Transverse colon (tissue), 4 donors: ENCODE measurements around the gene AGRN.

Experiments
- EP300 ChIP-seq: sonication (generic); formaldehyde crosslinking; IDR thresholded peaks from one replicate; pipeline ENCODE4 v1.6.1; 2017; ENCODE audit warnings: antibody characterized with exemption, low read depth
- POLR2A ChIP-seq: fragments of 450-650 bp; IDR thresholded peaks from one replicate; pipeline ENCODE4 v1.6.1; 2016; ENCODE audit warnings: antibody characterized with exemption, mild to moderate bottlenecking, moderate library complexity
- POLR2AphosphoS5 ChIP-seq, 3 donors: sonication (generic); formaldehyde crosslinking; IDR thresholded peaks; one replicate each; pipeline ENCODE4 v1.6.1; 2016; ENCODE audit warnings: antibody characterized with exemption in 3 of 3
- TF ChIP-seq, protein P1 (sequence below), 5 experiments: fragments of 200-600 bp in 3 of 5; fragments of 450-650 bp in 2 of 5; sonication (generic) in 3 of 5; IDR thresholded peaks; 1 replicate in 2 of 5; 2 replicates in 3 of 5; pipeline ENCODE4 v1.5.1; 2016 to 2017; ENCODE audit warnings: antibody characterized with exemption in 5 of 5, inconsistent platforms in 3 of 5, mild to moderate bottlenecking in 2 of 5, moderate library complexity in 1 of 5

DNA sequence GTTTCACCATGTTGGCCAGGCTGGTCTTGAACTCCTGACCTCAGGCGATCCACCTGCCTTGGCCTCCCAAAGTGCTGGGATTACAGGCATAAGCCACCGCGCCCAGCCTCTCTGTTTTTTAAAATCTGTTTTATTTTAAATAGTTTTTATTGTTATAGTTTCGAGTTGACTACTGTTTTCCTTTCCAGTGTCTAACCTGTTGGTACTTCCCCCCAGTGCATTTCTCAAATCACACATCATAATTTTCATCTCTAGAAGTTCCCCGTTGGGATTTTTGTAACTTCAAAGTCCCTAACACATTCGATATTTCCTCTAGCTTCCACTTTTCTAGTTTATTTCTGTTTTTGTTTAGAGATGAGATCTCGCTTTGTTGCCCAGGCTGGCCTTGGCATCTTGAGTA lies 27.6 kb upstream of the AGRN start:
- TF ChIP-seq POLR2A (no peak), EP300 (no peak), POLR2AphosphoS5 (IDR thresholded peaks at IDR 0.05) (no peak)
- TF ChIP-seq, protein P1, sequence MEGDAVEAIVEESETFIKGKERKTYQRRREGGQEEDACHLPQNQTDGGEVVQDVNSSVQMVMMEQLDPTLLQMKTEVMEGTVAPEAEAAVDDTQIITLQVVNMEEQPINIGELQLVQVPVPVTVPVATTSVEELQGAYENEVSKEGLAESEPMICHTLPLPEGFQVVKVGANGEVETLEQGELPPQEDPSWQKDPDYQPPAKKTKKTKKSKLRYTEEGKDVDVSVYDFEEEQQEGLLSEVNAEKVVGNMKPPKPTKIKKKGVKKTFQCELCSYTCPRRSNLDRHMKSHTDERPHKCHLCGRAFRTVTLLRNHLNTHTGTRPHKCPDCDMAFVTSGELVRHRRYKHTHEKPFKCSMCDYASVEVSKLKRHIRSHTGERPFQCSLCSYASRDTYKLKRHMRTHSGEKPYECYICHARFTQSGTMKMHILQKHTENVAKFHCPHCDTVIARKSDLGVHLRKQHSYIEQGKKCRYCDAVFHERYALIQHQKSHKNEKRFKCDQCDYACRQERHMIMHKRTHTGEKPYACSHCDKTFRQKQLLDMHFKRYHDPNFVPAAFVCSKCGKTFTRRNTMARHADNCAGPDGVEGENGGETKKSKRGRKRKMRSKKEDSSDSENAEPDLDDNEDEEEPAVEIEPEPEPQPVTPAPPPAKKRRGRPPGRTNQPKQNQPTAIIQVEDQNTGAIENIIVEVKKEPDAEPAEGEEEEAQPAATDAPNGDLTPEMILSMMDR (IDR thresholded peaks at IDR 0.05) = no peak
